MM.1S (cell line): ENCODE measurements around the gene LATS2.

Experiments used
- CTCF ChIP-seq: fragments of 300-600 bp; sonication (generic); IDR thresholded peaks from 2 replicates; pipeline ENCODE4 v1.5.1; 2016; ENCODE audit warnings: antibody characterized with exemption, low read length, mixed read lengths
- EZH2 ChIP-seq: fragments of 300-600 bp; sonication (generic); optimal IDR thresholded peaks from 2 replicates; pipeline ENCODE3; 2017; ENCODE audit warnings: low read depth, mild to moderate bottlenecking, antibody characterized with exemption, low read length, mixed read lengths
- EZH2phosphoT487 ChIP-seq: fragments of 300-600 bp; sonication (generic); IDR thresholded peaks from 2 replicates; pipeline ENCODE4 v1.6.1; 2018; ENCODE audit warnings: antibody characterized with exemption, low read length

- TF ChIP-seq CTCF (no peak), EZH2phosphoT487 (no peak), EZH2 (no peak)
These were observed 87.4 kb downstream of the LATS2 start for GRCh38 chr13:20973886-20974425.
